Measurements from ENCODE around the gene NTNG2. TPM values are rescaled to one million over a fixed set of nuclear protein-coding genes. Genes with fewer than 3 reads are reported as not detected.

Gene NTNG2
- total RNA-seq, 2 donors from 2014 or later: 1.3 TPM

DNA sequence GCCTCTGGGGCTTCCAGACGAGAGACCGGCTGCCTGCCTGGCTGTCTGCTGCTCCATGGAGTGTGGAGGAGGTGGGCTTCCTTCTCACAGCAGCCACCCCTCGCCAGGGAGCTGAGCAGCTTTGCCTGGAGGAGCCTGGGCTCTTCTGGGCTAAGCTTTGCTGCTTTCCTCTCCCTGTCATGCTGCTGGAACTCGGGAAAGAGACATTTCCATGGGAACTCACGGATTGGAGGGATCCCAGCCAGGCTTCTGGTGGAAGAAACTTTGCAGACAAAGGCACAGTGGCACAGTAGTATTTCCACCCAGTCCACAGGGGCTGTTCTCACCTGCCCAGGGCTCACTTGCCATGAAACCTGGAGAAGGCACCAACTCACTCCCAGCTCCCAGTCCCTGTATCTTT lies 5.6 kb upstream of the NTNG2 start:
- TF ChIP-seq, protein P1, sequence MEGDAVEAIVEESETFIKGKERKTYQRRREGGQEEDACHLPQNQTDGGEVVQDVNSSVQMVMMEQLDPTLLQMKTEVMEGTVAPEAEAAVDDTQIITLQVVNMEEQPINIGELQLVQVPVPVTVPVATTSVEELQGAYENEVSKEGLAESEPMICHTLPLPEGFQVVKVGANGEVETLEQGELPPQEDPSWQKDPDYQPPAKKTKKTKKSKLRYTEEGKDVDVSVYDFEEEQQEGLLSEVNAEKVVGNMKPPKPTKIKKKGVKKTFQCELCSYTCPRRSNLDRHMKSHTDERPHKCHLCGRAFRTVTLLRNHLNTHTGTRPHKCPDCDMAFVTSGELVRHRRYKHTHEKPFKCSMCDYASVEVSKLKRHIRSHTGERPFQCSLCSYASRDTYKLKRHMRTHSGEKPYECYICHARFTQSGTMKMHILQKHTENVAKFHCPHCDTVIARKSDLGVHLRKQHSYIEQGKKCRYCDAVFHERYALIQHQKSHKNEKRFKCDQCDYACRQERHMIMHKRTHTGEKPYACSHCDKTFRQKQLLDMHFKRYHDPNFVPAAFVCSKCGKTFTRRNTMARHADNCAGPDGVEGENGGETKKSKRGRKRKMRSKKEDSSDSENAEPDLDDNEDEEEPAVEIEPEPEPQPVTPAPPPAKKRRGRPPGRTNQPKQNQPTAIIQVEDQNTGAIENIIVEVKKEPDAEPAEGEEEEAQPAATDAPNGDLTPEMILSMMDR (conservative IDR thresholded peaks at IDR 0.05): no peak
- Histone ChIP-seq H3K27me3 (ENCODE audit: control insufficient read depth, insufficient read depth, low read length, poor library complexity, severe bottlenecking) (peaks cover 46% of the 10 kb centered on the region), H3K9me3 (ENCODE audit: control insufficient read depth, low read length) (no peaks in the 10 kb centered on the region), H3K9ac (ENCODE audit: extremely low read depth, low read length, poor library complexity, severe bottlenecking) (no peak overlapping the region), H3K36me3 (ENCODE audit: control insufficient read depth, insufficient read depth, low read length) (no peaks in the 10 kb centered on the region), H3K4me1 (ENCODE audit: control insufficient read depth, insufficient read depth, low read length) (no peaks in the 10 kb centered on the region), H3K4me3 (ENCODE audit: low read length) (no peak overlapping the region), H3K27ac (ENCODE audit: low read depth, low read length) (no peak overlapping the region)
- Mint-ChIP-seq H3K4me3 (no peak overlapping the region), H3K36me3 (ENCODE audit: low read depth) (no peaks in the 10 kb centered on the region), H3K27me3 (ENCODE audit: insufficient read depth) (peaks cover 47% of the 10 kb centered on the region), H3K27ac (no peak overlapping the region), H3K4me1 (peaks cover 8% of the 10 kb centered on the region), H3K9me3 (no peaks in the 10 kb centered on the region)
- 69 to 82% methylated on average over 2 to 5 of the region's 5 CpGs for WGBS, 2 experiments (ENCODE audit: insufficient coverage in 1 of 2, insufficient read length in 1 of 2)
- DNase-seq: no peak

DNA sequence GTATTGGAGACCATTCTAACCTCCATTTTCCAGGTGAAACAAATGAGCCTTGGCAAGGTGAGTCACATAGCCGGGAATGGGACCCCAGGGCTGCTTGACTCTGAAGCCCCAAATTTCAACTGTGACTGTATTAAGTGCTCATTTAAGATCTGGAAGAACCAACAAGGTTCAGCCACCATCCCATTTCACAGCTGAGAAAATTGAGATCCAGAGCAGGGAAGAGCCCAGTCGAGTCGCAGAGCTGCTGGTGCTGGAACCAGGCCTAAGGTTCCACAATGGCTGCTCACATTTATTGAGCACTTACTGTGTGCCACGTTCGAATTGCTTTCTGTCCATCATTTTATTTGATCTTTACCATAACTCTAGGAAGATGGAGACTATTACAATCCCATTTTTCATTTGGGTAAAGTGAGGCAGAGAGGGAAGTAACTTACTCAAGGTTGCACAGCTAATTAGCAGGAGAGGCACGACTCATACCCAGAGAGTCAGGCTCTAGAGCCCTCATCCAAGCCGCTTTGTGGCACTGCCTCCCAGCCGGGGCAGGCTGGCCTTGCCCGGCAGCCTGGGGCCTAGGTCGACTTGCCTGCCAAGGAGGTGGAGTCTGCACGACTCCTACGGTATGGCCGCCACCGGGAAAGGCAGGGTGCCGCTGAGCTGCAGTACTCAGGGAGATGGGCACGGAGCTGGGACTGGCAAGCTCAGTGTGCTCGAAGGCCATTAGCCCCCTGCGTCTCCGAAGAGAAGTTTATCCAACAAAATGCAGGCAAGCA lies 4.3 kb upstream of the NTNG2 start:
- Histone ChIP-seq H3K4me3 (ENCODE audit: low read length) (no peak overlapping the region), H3K9me3 (ENCODE audit: control insufficient read depth, low read length) (no peaks in the 10 kb centered on the region), H3K36me3 (ENCODE audit: control insufficient read depth, insufficient read depth, low read length) (no peaks in the 10 kb centered on the region), H3K4me1 (ENCODE audit: control insufficient read depth, insufficient read depth, low read length) (no peaks in the 10 kb centered on the region), H3K9ac (ENCODE audit: extremely low read depth, low read length, poor library complexity, severe bottlenecking) (no peak overlapping the region), H3K27me3 (ENCODE audit: control insufficient read depth, insufficient read depth, low read length, poor library complexity, severe bottlenecking) (peaks cover 56% of the 10 kb centered on the region), H3K27ac (ENCODE audit: low read depth, low read length) (no peak overlapping the region)
- DNase-seq: no peak
- peaks cover 53% of the 10 kb centered on the region for H3K27me3 Mint-ChIP-seq (ENCODE audit: insufficient read depth)
- no peak overlapping the region for H3K4me3 Mint-ChIP-seq
- no peak overlapping the region for H3K27ac Mint-ChIP-seq
- H3K36me3 Mint-ChIP-seq (ENCODE audit: low read depth): no peaks in the 10 kb centered on the region
- TF ChIP-seq, protein P1 (conservative IDR thresholded peaks at IDR 0.05): no peak
- H3K4me1 Mint-ChIP-seq: peaks cover 10% of the 10 kb centered on the region
- H3K9me3 Mint-ChIP-seq: no peaks in the 10 kb centered on the region
- WGBS, 2 experiments (ENCODE audit: insufficient coverage in 1 of 2, insufficient read length in 1 of 2): 76 to 84% methylated on average over 14 to 19 of the region's 19 CpGs

DNA sequence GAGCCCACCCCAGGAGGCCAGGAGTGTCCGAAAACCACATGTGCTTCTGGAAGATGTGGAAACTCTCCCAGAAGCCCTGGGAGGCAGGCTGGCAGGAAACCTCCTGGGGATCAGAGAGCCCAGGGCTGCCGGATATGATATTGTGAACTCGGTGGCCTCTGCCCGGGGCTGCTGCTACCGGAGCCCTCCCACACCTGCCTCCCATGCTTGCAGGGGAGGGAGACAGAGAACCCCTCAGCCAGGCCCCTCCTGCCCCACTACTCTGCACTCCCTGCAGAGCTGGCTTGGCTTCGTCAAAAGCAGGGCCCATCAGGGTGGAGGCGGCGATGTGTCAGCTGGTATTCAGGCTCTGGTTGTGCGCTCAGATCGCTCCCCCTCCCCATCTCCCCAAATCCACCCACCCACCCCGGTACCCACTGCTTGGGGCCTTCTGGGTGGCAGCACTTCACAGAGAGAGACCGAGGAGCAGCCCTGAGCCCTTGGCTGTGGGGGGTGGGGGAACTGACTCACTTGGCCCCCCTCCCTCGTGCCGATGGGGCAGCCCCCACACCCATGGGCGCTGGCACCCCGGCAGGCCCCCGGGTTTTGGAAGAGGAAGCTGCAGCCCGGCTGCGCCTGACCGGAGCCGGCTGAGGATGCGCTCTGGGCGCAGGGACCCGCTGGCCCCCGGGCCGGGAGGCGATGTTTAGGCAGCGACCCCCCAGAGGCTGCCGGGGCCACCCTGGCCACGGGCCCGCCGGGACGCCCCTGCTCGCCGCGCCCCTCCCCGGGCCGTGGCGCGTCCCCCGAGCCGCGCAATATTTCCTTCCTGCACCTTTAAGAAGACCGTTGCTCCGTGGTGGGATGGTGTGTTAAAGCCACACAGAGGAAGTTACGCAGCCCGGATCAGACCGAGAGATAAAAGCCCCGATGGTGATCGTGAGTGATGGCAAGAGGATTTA lies 786 bp upstream of the NTNG2 start:
- H3K9ac ChIP-seq (ENCODE audit: extremely low read depth, low read length, poor library complexity, severe bottlenecking): no peak overlapping the region
- peak overlapping the region; percentile 75 for H3K4me3 ChIP-seq (ENCODE audit: low read length)
- peaks cover 87% of the 10 kb centered on the region for H3K27me3 ChIP-seq (ENCODE audit: control insufficient read depth, insufficient read depth, low read length, poor library complexity, severe bottlenecking)
- TF ChIP-seq, protein P1 (conservative IDR thresholded peaks at IDR 0.05): no peak
- peaks cover 3% of the 10 kb centered on the region for H3K4me1 Mint-ChIP-seq
- no peaks in the 10 kb centered on the region for H3K9me3 Mint-ChIP-seq
- H3K27me3 Mint-ChIP-seq (ENCODE audit: insufficient read depth): peaks cover 73% of the 10 kb centered on the region
- peak overlapping the region; percentile 65 for H3K4me3 Mint-ChIP-seq
- no peak overlapping the region for H3K27ac ChIP-seq (ENCODE audit: low read depth, low read length)
- no peaks in the 10 kb centered on the region for H3K36me3 ChIP-seq (ENCODE audit: control insufficient read depth, insufficient read depth, low read length)
- 8 to 14% methylated on average over 7 to 50 of the region's 50 CpGs for WGBS, 2 experiments (ENCODE audit: insufficient coverage in 1 of 2, insufficient read length in 1 of 2)
- H3K4me1 ChIP-seq (ENCODE audit: control insufficient read depth, insufficient read depth, low read length): peaks cover 3% of the 10 kb centered on the region
- H3K27ac Mint-ChIP-seq: no peak overlapping the region
- peak; percentile 79 for DNase-seq
- no peaks in the 10 kb centered on the region for H3K9me3 ChIP-seq (ENCODE audit: control insufficient read depth, low read length)
- H3K36me3 Mint-ChIP-seq (ENCODE audit: low read depth): no peaks in the 10 kb centered on the region

All from endodermal cell (in vitro differentiated cells).